Measurements from ENCODE around the gene TRAM2.

- TF ChIP-seq GATA3 (IDR thresholded peaks at IDR 0.05; ENCODE audit: low read depth, low read length) (no peak), GATA2 (IDR thresholded peaks at IDR 0.05; ENCODE audit: low read depth, low read length) (no peak)
Observed at GRCh38 chr6:52574709-52575501, 2.0 kb downstream of the TRAM2 start.

All from SH-SY5Y (cell line).